Muscle layer of colon (tissue), 2 donors: Measurements from ENCODE around the gene OR1N1.

Experiments used
- H3K27ac ChIP-seq: one replicate; pipeline ENCODE4 v1.7.0; 2013; ENCODE audit warnings: low read depth, mild to moderate bottlenecking, low read length, moderate library complexity
- H3K27me3 ChIP-seq, 2 donors: one replicate each; pipeline ENCODE4 v1.7.0; 2013; ENCODE audit warnings: low read length in 2 of 2, mild to moderate bottlenecking in 2 of 2; ENCODE audit not compliant: insufficient read depth in 2 of 2, control insufficient read depth in 1 of 2
- H3K36me3 ChIP-seq: one replicate; pipeline ENCODE4 v1.7.0; 2013; ENCODE audit warnings: mild to moderate bottlenecking, low read length; ENCODE audit not compliant: insufficient read depth
- H3K4me1 ChIP-seq: one replicate; pipeline ENCODE4 v1.7.0; 2013; ENCODE audit warnings: mild to moderate bottlenecking, low read length; ENCODE audit not compliant: insufficient read depth
- H3K4me3 ChIP-seq, 2 donors: one replicate each; pipeline ENCODE4 v1.7.0; 2013; ENCODE audit warnings: low read length in 2 of 2, low read depth in 1 of 2, mild to moderate bottlenecking in 1 of 2, moderate library complexity in 1 of 2
- H3K9ac ChIP-seq: one replicate; pipeline ENCODE4 v1.7.0; 2013; ENCODE audit warnings: low read length
- H3K9me3 ChIP-seq: one replicate; pipeline ENCODE4 v1.7.0; 2013; ENCODE audit warnings: mild to moderate bottlenecking, low read length
- donor health status: abdominal sarcoma.
- donor health status: Adenocarcinoma of cecum.

OR1N1 gene

GRCh38 chr9:122526602-122527001 is 491 bp downstream of the OR1N1 start:
- no peaks in the 10 kb centered on the region for H3K36me3 ChIP-seq
- no peaks in the 10 kb centered on the region for H3K4me1 ChIP-seq
- H3K27me3 ChIP-seq, result no peaks in the 10 kb centered on the region
- no peak overlapping the region for H3K9ac ChIP-seq
- H3K4me3 ChIP-seq, result no peak overlapping the region
- H3K27ac ChIP-seq, result no peak overlapping the region
- no peaks in the 10 kb centered on the region for H3K9me3 ChIP-seq

- Histone ChIP-seq H3K36me3 (no peaks in the 10 kb centered on the region), H3K4me3 (no peak overlapping the region), H3K9me3 (no peaks in the 10 kb centered on the region), H3K27me3 (no peaks in the 10 kb centered on the region), H3K9ac (no peak overlapping the region), H3K27ac (no peak overlapping the region), H3K4me1 (no peaks in the 10 kb centered on the region)
These were observed 7.7 kb downstream of the OR1N1 start for GRCh38 chr9:122519376-122519775.

- H3K36me3 ChIP-seq, result no peaks in the 10 kb centered on the region
- no peak within 1 kb of the TSS for H3K4me3 ChIP-seq
- H3K4me1 ChIP-seq, result no peaks in the 10 kb centered on the region
- no peaks in the 10 kb centered on the region for H3K9me3 ChIP-seq
- no peaks in the 10 kb centered on the region for H3K27me3 ChIP-seq
- no peak within 1 kb of the TSS for H3K9ac ChIP-seq
- H3K27ac ChIP-seq, result no peak within 1 kb of the TSS
These were observed 8.3 kb downstream of the OR1N1 start, which contains the start of gene OR1J4 for GRCh38 chr9:122518841-122519240. OR1J4 (plus strand) TSS chr9:122519141; CDS start chr9:122519141, 0 bp downstream.

GRCh38 chr9:122518226-122518625 is 8.9 kb downstream of the OR1N1 start:
- H3K4me1 ChIP-seq, result no peaks in the 10 kb centered on the region
- H3K27me3 ChIP-seq, result no peaks in the 10 kb centered on the region
- H3K36me3 ChIP-seq, result no peaks in the 10 kb centered on the region
- no peak overlapping the region for H3K9ac ChIP-seq
- no peak overlapping the region for H3K4me3 ChIP-seq
- H3K9me3 ChIP-seq, result no peaks in the 10 kb centered on the region
- no peak overlapping the region for H3K27ac ChIP-seq

GRCh38 chr9:122510502-122510901 is 16.6 kb downstream of the OR1N1 start, which contains the start of gene OR1J2:
OR1J2 (plus strand) TSS chr9:122510802; CDS start chr9:122510802, 0 bp downstream.
- Histone ChIP-seq H3K4me3 (no peak within 1 kb of the TSS), H3K27me3 (no peaks in the 10 kb centered on the region)

GRCh38 chr9:122506964-122507363 is 20.1 kb downstream of the OR1N1 start:
- H3K4me1 ChIP-seq, result no peaks in the 10 kb centered on the region
- H3K27me3 ChIP-seq, result no peaks in the 10 kb centered on the region
- H3K27ac ChIP-seq, result no peak overlapping the region
- no peaks in the 10 kb centered on the region for H3K36me3 ChIP-seq
- no peak overlapping the region for H3K4me3 ChIP-seq
- H3K9ac ChIP-seq, result no peak overlapping the region
- H3K9me3 ChIP-seq, result no peaks in the 10 kb centered on the region

More at GRCh38 chr9:122510502-122510901, 16.6 kb downstream of the OR1N1 start, which contains the start of gene OR1J2:
- Histone ChIP-seq H3K36me3 (no peaks in the 10 kb centered on the region), H3K9ac (no peak within 1 kb of the TSS), H3K27ac (no peak within 1 kb of the TSS), H3K4me1 (no peaks in the 10 kb centered on the region), H3K9me3 (no peaks in the 10 kb centered on the region)

- Histone ChIP-seq H3K9me3 (no peaks in the 10 kb centered on the region), H3K4me1 (no peaks in the 10 kb centered on the region), H3K27me3 (no peaks in the 10 kb centered on the region), H3K36me3 (no peaks in the 10 kb centered on the region), H3K27ac (no peak overlapping the region), H3K4me3 (no peak overlapping the region), H3K9ac (no peak overlapping the region)
These were observed 28.2 kb downstream of the OR1N1 start for GRCh38 chr9:122498883-122499288.

- Histone ChIP-seq H3K27ac (no peak overlapping the region), H3K9me3 (no peaks in the 10 kb centered on the region), H3K36me3 (no peaks in the 10 kb centered on the region), H3K9ac (no peak overlapping the region), H3K4me1 (no peaks in the 10 kb centered on the region), H3K4me3 (no peak overlapping the region), H3K27me3 (no peaks in the 10 kb centered on the region)
These were observed 48.0 kb downstream of the OR1N1 start for GRCh38 chr9:122479062-122479461.

- Histone ChIP-seq H3K27me3 (no peaks in the 10 kb centered on the region), H3K9me3 (no peaks in the 10 kb centered on the region), H3K36me3 (no peaks in the 10 kb centered on the region), H3K4me3 (no peak within 1 kb of the TSS), H3K27ac (no peak within 1 kb of the TSS), H3K9ac (no peak within 1 kb of the TSS), H3K4me1 (no peaks in the 10 kb centered on the region)
These were observed 49.3 kb downstream of the OR1N1 start, which contains the start of gene OR1J1 for GRCh38 chr9:122477826-122478225. OR1J1 (minus strand) TSS chr9:122477926; CDS start chr9:122477926, 0 bp downstream.

GRCh38 chr9:122477346-122477745 is 49.7 kb downstream of the OR1N1 start:
- Histone ChIP-seq H3K4me3 (no peak overlapping the region), H3K4me1 (peaks cover 3% of the 10 kb centered on the region), H3K9ac (no peak overlapping the region), H3K27me3 (no peaks in the 10 kb centered on the region), H3K36me3 (no peaks in the 10 kb centered on the region), H3K9me3 (no peaks in the 10 kb centered on the region), H3K27ac (no peak overlapping the region)
